Mucosa of gallbladder (tissue), 1 donor: ENCODE results near the gene MFAP5. TPM values are rescaled to one million over a fixed set of nuclear protein-coding genes. Genes with fewer than 3 reads are reported as not detected.
A peak's percentile ranks its signal among the peaks of the same experiment; 100 is the strongest.

Source experiments
- DNase-seq: peaks from one replicate; pipeline ENCODE4 v3.0.0-alpha.2; 2020; ENCODE audit warnings: low spot score
- total RNA-seq: library from RNA; stranded (reverse); gene quantifications from one replicate; pipeline ENCODE4 v1.2.1, GENCODE V29; 2021
- donor health status: DM: no; HTN: no; CAD: no.

Gene MFAP5, protein sequence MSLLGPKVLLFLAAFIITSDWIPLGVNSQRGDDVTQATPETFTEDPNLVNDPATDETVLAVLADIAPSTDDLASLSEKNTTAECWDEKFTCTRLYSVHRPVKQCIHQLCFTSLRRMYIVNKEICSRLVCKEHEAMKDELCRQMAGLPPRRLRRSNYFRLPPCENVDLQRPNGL
- total RNA-seq: 6.8 TPM

DNA sequence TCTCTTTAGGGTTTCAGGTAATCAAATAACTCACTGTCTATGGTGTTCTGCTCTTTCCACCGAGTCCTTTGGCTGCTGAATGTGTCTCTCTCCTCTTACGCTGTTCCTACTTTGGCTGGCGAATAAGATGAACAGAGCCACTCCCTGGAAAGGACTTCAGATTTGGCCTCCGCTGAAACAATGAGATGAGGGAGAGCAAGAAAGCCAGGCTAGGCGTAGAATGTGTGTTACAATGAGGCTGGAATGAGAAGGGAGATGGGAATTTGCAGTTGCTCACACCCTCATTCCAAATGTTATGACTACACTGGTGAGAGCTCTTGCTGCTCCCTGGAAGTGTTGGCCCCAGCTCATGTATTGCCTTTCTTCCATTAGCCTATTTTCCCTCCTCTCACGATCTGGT lies at the start of gene MFAP5:
Gene MFAP5, minus strand, starts transcription at position 234 of the 400 bp plus-strand sequence. CDS start 722 bp downstream, outside the sequence.
- DNase-seq: no peak

DNA sequence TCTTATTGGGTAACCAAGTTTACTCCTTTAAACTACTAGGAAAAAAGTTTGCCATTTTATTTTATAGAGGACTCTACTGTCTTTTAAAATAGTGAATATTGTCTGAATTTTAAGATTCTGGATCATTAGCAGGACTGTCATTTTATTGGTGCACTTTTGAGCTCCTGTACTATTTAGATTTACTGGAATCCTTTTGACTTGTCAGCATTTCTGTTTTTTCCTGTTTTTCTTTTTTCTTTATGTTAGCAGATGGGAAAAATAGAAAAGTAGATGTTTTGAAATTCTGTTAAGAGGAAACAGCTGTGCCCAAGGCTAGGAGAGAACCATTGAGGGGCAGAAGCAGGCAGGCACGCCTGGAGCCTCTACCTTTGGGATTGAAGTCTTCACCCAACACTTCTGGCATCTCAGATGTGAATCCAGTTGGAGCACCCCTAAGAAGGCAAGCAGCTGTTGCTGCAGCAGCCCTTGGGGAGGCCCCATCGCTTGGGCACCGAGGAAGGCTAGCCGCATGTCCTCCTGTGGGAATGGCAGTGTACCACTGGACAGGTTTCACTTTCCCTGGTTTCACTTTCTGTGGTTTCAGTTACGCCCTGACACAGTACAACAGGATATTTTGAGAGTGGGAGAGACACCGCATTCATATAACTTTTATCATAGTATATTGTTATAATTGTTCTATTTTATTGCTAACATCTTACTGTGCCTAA lies 46.7 kb upstream of the MFAP5 start:
- no peak for DNase-seq

DNA sequence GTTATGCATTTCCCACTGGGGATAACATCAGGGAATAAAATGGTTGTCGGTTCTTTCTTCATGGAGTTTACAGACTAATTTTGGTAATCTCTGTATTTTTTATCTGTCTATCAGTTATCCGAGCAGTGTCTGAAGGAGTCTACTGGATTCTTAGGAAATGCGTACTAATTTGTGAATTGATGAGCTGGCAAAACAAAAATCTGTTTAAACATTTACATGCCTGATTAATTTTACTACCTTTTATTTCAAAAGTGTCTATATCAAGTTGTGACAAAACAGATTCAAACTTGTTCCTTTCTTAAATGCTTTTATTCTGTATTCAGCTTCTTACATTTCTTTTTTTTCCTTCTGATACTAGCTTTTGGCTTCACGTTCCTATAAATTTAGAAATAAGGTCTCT lies 39.5 kb upstream of the MFAP5 start:
- DNase-seq: no peak

GRCh38 chr12:8701046-8701660 lies 38.5 kb upstream of the MFAP5 start:
- no peak for DNase-seq

- no peak for DNase-seq
These were observed 37.1 kb upstream of the MFAP5 start for GRCh38 chr12:8699714-8700113.

- DNase-seq: no peak
These were observed 36.3 kb upstream of the MFAP5 start for GRCh38 chr12:8698879-8699278.

GRCh38 chr12:8698132-8698851 lies 35.7 kb upstream of the MFAP5 start:
- peak; percentile 44 for DNase-seq

DNA sequence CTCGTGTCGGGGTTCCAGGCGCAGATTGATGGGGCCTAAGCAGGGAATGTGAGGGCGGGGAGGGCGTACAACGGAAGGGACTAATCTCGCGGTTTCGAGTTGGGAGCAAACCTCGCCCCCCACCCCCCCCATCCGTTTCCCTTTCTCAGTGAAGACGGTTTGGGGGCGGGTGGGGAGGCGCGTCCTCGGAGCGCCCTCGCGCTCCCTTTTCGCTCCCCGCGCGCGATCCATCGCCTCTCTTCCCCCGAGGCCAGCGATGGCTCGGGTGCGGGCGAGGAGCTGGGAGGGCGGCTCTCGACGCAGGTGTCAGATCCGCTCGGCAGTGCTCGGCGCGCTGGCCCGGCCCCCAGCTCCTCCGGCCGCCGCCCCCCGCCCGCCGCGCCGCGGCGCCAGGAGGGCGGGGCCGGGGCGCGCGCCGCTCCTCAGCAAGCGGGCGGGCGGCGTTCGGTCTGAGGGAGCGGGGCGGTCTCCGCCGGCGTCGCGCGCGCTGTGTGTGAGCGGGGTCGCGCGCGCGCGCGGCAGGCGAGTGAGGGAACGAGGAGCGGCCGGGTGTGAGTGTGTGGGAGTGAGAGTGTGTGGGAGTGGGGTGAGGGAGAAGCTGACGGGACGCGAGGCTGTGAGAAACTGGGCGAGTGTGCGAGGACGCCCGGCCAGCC lies 35.0 kb upstream of the MFAP5 start, which contains the start of gene RIMKLB:
Gene RIMKLB, plus strand, starts transcription at position 516 of the 656 bp plus-strand sequence. CDS start 15,876 bp downstream, outside the sequence.
- peak; percentile 69 for DNase-seq

GRCh38 chr12:8697120-8697475 lies 34.5 kb upstream of the MFAP5 start:
- no peak for DNase-seq

GRCh38 chr12:8696442-8697090 lies 33.9 kb upstream of the MFAP5 start:
- no peak for DNase-seq

DNA sequence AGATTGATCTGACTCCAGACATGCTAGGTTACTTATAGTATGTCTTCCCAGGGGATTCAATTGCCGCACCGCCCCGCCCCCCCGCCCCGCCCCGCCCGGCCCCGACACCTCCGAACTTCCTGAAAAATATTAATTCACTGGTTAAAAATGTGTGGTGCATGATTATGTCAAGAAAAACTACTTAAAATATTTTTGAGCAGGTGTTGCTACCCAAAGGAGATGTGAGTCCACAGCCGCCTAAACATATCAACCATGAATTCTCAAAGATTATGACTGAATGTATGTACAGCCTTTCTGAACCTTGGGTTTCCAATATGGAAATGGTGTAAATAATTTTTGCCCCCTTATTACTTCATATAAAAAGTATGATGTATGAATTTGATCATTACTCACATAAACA lies 32.5 kb upstream of the MFAP5 start:
- DNase-seq: no peak

GRCh38 chr12:8692573-8692972 lies 29.9 kb upstream of the MFAP5 start:
- peak; percentile 72 for DNase-seq

DNA sequence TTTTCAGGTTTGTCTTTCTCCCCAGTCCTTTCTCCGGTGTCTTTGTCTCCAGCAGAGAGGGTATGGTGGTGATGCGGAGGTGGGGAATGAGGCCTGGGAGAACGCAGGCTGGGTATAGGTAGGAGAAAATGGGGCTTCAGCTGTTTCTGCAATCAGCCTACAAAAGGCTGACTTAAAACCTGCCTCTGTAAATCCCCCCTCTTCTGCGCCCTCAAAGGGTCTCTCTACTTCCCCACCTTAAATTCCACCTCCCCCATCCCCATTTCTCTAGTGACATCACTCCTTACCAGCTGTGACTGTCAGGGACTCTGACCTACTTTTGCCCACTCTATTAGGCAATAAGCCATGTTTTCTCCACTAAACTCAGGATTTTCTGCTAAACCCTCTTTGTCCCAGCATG lies 27.1 kb upstream of the MFAP5 start:
- no peak for DNase-seq

DNA sequence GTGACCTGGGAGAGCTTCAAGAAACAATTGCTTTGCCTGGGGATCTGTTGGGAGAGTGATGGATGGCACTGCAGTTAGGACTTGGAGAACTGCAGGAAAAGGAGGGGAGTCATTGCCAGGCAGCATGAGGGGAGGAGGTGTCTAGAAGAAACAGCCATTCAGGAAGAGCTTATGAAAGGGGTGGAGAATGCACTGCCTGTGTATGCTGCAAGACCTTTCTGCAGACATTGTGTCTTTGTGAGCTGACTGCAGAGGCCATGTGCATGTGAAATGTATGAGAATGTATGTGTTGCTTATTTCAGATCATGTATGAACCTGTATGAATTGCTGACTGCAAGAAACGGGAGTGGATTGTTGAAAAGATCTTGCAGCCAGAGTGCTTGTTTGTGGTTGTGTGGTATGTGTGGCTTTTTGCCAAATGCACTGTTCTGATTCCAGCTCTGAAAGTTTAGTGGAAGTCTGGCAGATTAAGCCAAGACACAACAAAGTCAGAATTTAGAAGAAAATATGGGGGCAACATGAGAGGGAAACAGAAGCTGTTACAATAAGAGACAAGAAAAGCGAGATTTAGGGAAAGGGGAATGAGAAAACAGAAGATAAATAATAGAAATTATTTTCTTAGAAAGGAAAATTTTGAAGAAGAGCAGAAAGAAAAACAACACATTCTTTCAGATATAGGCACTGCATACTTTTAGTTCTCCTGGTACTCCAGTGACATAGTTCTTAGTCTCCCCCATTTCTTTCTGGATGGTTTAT lies 25.4 kb upstream of the MFAP5 start:
- DNase-seq: peak; percentile 32

DNA sequence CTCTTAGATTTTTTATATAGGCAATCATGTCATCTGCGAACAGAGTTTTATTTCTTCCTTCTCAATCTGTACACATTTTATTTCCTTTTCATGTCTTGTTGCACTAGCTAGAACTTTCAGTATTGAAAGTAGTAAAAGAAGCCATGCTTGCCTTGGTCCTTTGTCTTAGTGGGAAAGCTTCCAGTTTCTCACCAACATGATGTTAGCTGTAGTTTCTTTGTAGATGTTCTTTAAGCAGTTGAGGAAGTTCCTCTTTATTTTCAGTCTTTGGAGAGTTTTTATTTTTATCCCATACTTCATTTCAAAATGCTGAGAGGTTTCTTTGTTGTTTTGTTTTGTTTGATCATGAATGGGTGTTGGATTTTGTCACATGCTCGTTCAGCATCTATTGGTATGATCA lies 22.4 kb upstream of the MFAP5 start:
- no peak for DNase-seq

DNA sequence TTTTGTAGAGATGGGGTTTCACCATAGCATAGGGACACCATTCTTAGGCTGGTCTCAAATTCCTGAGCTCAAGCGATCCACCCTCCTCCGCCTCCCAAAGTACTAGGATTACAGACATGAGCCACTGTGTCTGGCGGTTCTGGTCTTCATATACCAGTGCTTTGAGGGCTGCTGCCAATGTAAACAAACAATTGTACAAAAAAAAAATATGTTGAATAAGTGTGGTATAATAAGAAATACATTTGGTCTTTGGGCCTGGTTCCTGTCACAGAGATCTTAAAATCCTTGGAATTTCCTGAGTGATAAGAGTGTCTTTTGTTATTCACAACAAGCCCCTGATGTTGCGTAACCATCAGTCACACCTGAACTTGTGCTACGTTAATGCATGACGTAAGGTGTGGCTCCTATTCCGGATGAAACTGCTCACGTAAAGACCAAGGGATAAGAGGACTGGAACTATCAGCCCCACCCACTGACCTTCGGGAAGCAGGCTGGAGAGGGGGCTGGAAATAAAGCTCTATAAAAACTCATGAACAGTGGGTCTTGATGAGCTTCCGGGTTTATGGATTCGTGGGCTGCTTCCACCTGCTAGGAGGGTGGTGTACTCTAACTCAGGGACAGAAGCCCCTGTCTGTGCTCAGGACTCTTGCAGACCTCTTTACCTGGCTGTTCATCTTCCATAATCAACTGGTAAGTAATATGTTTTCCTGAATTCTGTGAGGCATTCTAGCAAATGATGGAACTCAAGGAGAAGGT lies 18.7 kb upstream of the MFAP5 start:
- peak; percentile 31 for DNase-seq

GRCh38 chr12:8680533-8680932 lies 17.9 kb upstream of the MFAP5 start:
- DNase-seq: no peak

- no peak for DNase-seq
These were observed 16.1 kb upstream of the MFAP5 start for GRCh38 chr12:8678661-8679111.

- no peak for DNase-seq
These were observed 14.7 kb upstream of the MFAP5 start for GRCh38 chr12:8677362-8677761.

- no peak for DNase-seq
These were observed 14.0 kb upstream of the MFAP5 start for GRCh38 chr12:8676651-8677050.
